ENCODE results near the gene COX8A. TPM values are rescaled to one million over a fixed set of nuclear protein-coding genes. Genes with fewer than 3 reads are reported as not detected.

COX8A gene
- total RNA-seq, 1 donor, result 190 TPM

DNA sequence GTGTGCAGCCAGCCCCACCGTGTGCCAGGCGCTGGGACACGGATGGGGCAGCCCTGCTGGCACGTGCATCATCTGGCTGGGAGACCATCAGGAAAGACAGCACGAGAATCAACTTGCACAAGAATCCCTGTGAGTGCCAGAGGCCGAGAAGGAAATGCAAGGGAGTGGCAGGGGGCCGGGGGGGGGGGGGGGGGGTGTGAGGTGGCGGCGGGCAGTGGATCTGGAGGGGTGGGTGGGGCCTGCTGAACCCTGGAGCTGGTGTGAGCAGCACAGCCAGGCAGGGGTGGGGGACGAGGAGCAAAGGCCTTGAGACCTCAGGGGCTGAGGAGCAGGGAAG is 47.3 kb downstream of the COX8A start:
- Histone ChIP-seq H3K79me2 (ENCODE audit: insufficient read depth, low read length) (no peaks in the 10 kb centered on the region), H3K4me1 (ENCODE audit: insufficient read depth, low read length) (no peaks in the 10 kb centered on the region), H3K27me3 (ENCODE audit: insufficient read depth, low read length) (no peaks in the 10 kb centered on the region), H2AFZ (ENCODE audit: low read length) (no peak overlapping the region), H4K20me1 (ENCODE audit: insufficient read depth, low read length) (peaks cover 3% of the 10 kb centered on the region), H3K4me2 (ENCODE audit: insufficient read depth, low read length) (no peak overlapping the region), H3K9me3 (ENCODE audit: low read depth, low read length) (no peaks in the 10 kb centered on the region), H3K36me3 (ENCODE audit: insufficient read depth, low read length) (no peaks in the 10 kb centered on the region), H3K4me3 (ENCODE audit: insufficient read depth, low read length) (no peak overlapping the region), H3K27ac (ENCODE audit: low read depth, low read length) (no peak overlapping the region)
- TF ChIP-seq, protein P1, sequence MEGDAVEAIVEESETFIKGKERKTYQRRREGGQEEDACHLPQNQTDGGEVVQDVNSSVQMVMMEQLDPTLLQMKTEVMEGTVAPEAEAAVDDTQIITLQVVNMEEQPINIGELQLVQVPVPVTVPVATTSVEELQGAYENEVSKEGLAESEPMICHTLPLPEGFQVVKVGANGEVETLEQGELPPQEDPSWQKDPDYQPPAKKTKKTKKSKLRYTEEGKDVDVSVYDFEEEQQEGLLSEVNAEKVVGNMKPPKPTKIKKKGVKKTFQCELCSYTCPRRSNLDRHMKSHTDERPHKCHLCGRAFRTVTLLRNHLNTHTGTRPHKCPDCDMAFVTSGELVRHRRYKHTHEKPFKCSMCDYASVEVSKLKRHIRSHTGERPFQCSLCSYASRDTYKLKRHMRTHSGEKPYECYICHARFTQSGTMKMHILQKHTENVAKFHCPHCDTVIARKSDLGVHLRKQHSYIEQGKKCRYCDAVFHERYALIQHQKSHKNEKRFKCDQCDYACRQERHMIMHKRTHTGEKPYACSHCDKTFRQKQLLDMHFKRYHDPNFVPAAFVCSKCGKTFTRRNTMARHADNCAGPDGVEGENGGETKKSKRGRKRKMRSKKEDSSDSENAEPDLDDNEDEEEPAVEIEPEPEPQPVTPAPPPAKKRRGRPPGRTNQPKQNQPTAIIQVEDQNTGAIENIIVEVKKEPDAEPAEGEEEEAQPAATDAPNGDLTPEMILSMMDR (IDR thresholded peaks at IDR 0.05; ENCODE audit: extremely low read depth, low read depth, low read length), result no peak
- no peak for DNase-seq (ENCODE audit: insufficient read length, low spot score, missing footprints)

GRCh38 chr11:64022125-64022784 is 47.8 kb downstream of the COX8A start:
- Histone ChIP-seq H3K4me2 (ENCODE audit: insufficient read depth, low read length) (no peak overlapping the region), H3K27ac (ENCODE audit: low read depth, low read length) (no peak overlapping the region), H4K20me1 (ENCODE audit: insufficient read depth, low read length) (peaks cover 8% of the 10 kb centered on the region), H3K9me3 (ENCODE audit: low read depth, low read length) (no peaks in the 10 kb centered on the region), H3K36me3 (ENCODE audit: insufficient read depth, low read length) (no peaks in the 10 kb centered on the region), H3K4me3 (ENCODE audit: insufficient read depth, low read length) (no peak overlapping the region), H3K27me3 (ENCODE audit: insufficient read depth, low read length) (no peaks in the 10 kb centered on the region), H3K79me2 (ENCODE audit: insufficient read depth, low read length) (no peaks in the 10 kb centered on the region), H2AFZ (ENCODE audit: low read length) (no peak overlapping the region), H3K4me1 (ENCODE audit: insufficient read depth, low read length) (no peaks in the 10 kb centered on the region)
- TF ChIP-seq, protein P1 (IDR thresholded peaks at IDR 0.05; ENCODE audit: extremely low read depth, low read depth, low read length), result no peak
- no peak for DNase-seq (ENCODE audit: insufficient read length, low spot score, missing footprints)

GRCh38 chr11:64023712-64024710 is 49.6 kb downstream of the COX8A start:
- H3K36me3 ChIP-seq (ENCODE audit: insufficient read depth, low read length), result no peaks in the 10 kb centered on the region
- peaks cover 14% of the 10 kb centered on the region for H4K20me1 ChIP-seq (ENCODE audit: insufficient read depth, low read length)
- no peaks in the 10 kb centered on the region for H3K9me3 ChIP-seq (ENCODE audit: low read depth, low read length)
- H3K4me3 ChIP-seq (ENCODE audit: insufficient read depth, low read length), result no peak overlapping the region
- H3K27ac ChIP-seq (ENCODE audit: low read depth, low read length), result no peak overlapping the region
- no peak for DNase-seq (ENCODE audit: insufficient read length, low spot score, missing footprints)
- no peaks in the 10 kb centered on the region for H3K4me1 ChIP-seq (ENCODE audit: insufficient read depth, low read length)
- no peak overlapping the region for H3K4me2 ChIP-seq (ENCODE audit: insufficient read depth, low read length)
- TF ChIP-seq, protein P1 (IDR thresholded peaks at IDR 0.05; ENCODE audit: extremely low read depth, low read depth, low read length), result no peak
- no peak overlapping the region for H2AFZ ChIP-seq (ENCODE audit: low read length)
- no peaks in the 10 kb centered on the region for H3K79me2 ChIP-seq (ENCODE audit: insufficient read depth, low read length)
- H3K27me3 ChIP-seq (ENCODE audit: insufficient read depth, low read length), result no peaks in the 10 kb centered on the region

DNA sequence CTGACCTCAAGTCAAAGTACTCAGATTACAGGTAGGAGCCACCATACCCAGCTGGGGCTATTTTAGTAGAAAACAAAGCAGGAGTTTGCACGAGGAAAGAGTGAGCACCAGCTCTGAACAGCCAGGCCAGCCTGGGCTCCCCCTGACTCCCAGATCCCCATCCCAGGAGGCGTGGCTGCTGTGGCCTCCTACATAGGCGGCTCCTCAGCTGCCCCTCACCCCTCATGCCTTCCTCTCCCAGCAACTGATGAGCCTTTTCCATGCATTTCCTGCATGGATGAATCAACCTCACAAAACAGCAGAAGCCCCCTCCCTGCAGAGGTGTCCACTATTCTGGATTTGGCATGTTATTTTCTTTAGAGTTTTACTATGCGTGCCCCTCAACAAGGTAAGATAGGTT is 50.8 kb downstream of the COX8A start:
- TF ChIP-seq, protein P1 (IDR thresholded peaks at IDR 0.05; ENCODE audit: extremely low read depth, low read depth, low read length), result no peak

More for the DNA sequence above, 50.8 kb downstream of the COX8A start:
- Histone ChIP-seq H3K27ac (ENCODE audit: low read depth, low read length) (no peak overlapping the region), H3K27me3 (ENCODE audit: insufficient read depth, low read length) (no peaks in the 10 kb centered on the region), H3K9me3 (ENCODE audit: low read depth, low read length) (no peaks in the 10 kb centered on the region), H3K36me3 (ENCODE audit: insufficient read depth, low read length) (no peaks in the 10 kb centered on the region), H2AFZ (ENCODE audit: low read length) (no peak overlapping the region), H4K20me1 (ENCODE audit: insufficient read depth, low read length) (peaks cover 21% of the 10 kb centered on the region), H3K4me1 (ENCODE audit: insufficient read depth, low read length) (no peaks in the 10 kb centered on the region), H3K79me2 (ENCODE audit: insufficient read depth, low read length) (no peaks in the 10 kb centered on the region), H3K4me3 (ENCODE audit: insufficient read depth, low read length) (no peak overlapping the region), H3K4me2 (ENCODE audit: insufficient read depth, low read length) (no peak overlapping the region)
- DNase-seq (ENCODE audit: insufficient read length, low spot score, missing footprints), result no peak

Data from osteoblast (primary cell).